GM12891 (cell line): ENCODE results near the gene GPR32.

Experiments used
- PAX5 ChIP-seq: IDR thresholded peaks from 2 replicates; pipeline ENCODE4 v1.6.1; 2011; ENCODE audit warnings: low read length, moderate library complexity, mild to moderate bottlenecking; ENCODE audit not compliant: insufficient read depth, severe bottlenecking
- POLR2A ChIP-seq: IDR thresholded peaks from 2 replicates; pipeline ENCODE4 v1.6.1; 2011; ENCODE audit warnings: low read depth, low read length, control low read depth
- POLR2AphosphoS5 ChIP-seq: IDR thresholded peaks from 2 replicates; pipeline ENCODE4 v1.6.1; 2011; ENCODE audit warnings: low read depth, low read length, control low read depth
- SPI1 ChIP-seq: IDR thresholded peaks from 2 replicates; pipeline ENCODE4 v1.6.1; 2011; ENCODE audit warnings: low read depth, low read length, control low read depth
- TAF1 ChIP-seq: IDR thresholded peaks from 2 replicates; pipeline ENCODE4 v1.6.1; 2011; ENCODE audit warnings: low read depth, low read length, control low read depth

DNA sequence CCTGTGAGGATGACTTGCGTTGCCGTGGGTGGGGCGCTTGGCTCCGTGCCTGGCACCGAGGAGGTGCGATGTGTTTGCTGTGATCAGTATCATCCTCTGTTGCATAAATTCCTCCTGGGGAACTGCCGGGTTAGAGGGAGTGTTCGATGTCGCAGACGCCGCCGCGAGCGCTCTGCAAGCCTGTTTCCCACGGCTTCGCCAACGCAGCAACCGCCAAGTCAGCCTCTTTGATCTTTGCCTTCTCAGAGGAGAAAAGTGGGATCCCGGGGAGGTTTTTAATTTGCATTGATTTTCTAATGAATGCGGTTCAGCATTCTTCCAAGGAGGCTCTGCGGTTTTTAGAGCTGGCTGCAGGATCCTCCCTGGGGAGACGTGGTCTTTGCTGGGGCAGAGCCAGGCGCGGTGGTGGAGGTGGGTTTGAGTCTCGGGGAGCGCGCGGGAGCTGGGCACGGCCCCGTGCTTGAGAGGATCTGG is 7.6 kb downstream of the GPR32 start:
- no peak for TF ChIP-seq POLR2A
- TF ChIP-seq TAF1 = no peak
- TF ChIP-seq SPI1 = no peak
- no peak for TF ChIP-seq POLR2AphosphoS5
- TF ChIP-seq PAX5 = no peak
